A549 (cell line): Measurements from ENCODE around the gene TIGD6. TPM values are rescaled to one million over a fixed set of nuclear protein-coding genes. Genes with fewer than 3 reads are reported as not detected.

Experiments
- ATAC-seq, 2 experiments: fragments of 200-7000 bp in 1 of 2; fragments of >200 bp in 1 of 2; cut with Nextera tagmentation in 1 of 2; cut with Tn5 transposase in 1 of 2; 3 replicates each; pipeline versions ENCODE4 v1.8.0 to v1.9.1; 2018 to 2020; ENCODE audit warnings: mild to moderate bottlenecking in 1 of 2, moderate library complexity in 1 of 2
- CTCF ChIA-PET: fragments of 300-600 bp; sonication (Branson Sonifier 250); formaldehyde crosslinking; extraction: SDS; loops from one replicate; lab custom pipeline; 2021; ENCODE audit warnings: antibody characterized with exemption, inconsistent platforms; lab: Yijun Ruan, JAX
- POLR2A ChIA-PET: fragments of 350-600 bp; formaldehyde crosslinking; extraction: SDS; loops from one replicate; lab custom pipeline; 2021; ENCODE audit warnings: antibody characterized with exemption, inconsistent platforms; lab: Yijun Ruan, JAX
- DNase-seq, 2 experiments: peaks; one replicate each; pipeline versions ENCODE4 v3.0.0 to v3.0.0-alpha.2; 2011 to 2016; ENCODE audit warnings: low read depth in 1 of 2, low spot score in 1 of 2
- FAIRE-seq: peaks from 2 replicates; lab custom pipeline; 2011; peaks lifted over from hg19 to GRCh38; lab: Jason Lieb, UNC
- H3K27ac ChIP-seq, 2 experiments: fragments of >200 bp; sonication (Bioruptor Twin); formaldehyde crosslinking; 3 replicates each; pipeline ENCODE4 v1.5.1; 2016 to 2017
- H3K4me1 ChIP-seq: fragments of >200 bp; sonication (Bioruptor Twin); formaldehyde crosslinking; 3 replicates; pipeline ENCODE4 v1.6.1; 2016
- H3K4me2 ChIP-seq: fragments of >200 bp; sonication (Bioruptor Twin); formaldehyde crosslinking; 3 replicates; pipeline ENCODE4 v1.6.1; 2016
- H3K4me3 ChIP-seq: fragments of >200 bp; sonication (Bioruptor Twin); formaldehyde crosslinking; 3 replicates; pipeline ENCODE4 v1.5.1; 2016
- H3K9me3 ChIP-seq: fragments of >200 bp; sonication (Bioruptor Twin); formaldehyde crosslinking; 3 replicates; pipeline ENCODE4 v1.6.1; 2016
- BHLHE40 ChIP-seq: IDR thresholded peaks from 2 replicates; pipeline ENCODE4 v1.6.1; 2012; ENCODE audit warnings: low read depth, low read length, inconsistent platforms
- CEBPB ChIP-seq, 2 experiments: fragments of >200 bp in 1 of 2; sonication (Bioruptor Twin) in 1 of 2; formaldehyde crosslinking in 1 of 2; IDR thresholded peaks; 2 replicates each; pipeline ENCODE4 v1.6.1; 2012 to 2016
- CHD2 ChIP-seq: fragments of 150-350 bp; IDR thresholded peaks from 2 replicates; pipeline ENCODE4 v1.6.1; 2014; ENCODE audit warnings: low read length; ENCODE audit not compliant: partially characterized antibody
- CHD4 ChIP-seq: fragments of 200-600 bp; sonication (generic); IDR thresholded peaks from 2 replicates; pipeline ENCODE4 v1.6.1; 2016; ENCODE audit warnings: antibody characterized with exemption, mild to moderate bottlenecking, borderline replicate concordance
- CTCF ChIP-seq: fragments of >200 bp; sonication (Bioruptor Twin); formaldehyde crosslinking; IDR thresholded peaks from 3 replicates; pipeline ENCODE4 v1.5.1; 2016
- EHF ChIP-seq: fragments of 250-450 bp; sonication (Bioruptor Pico); IDR thresholded peaks from 2 replicates; pipeline ENCODE4 v1.5.0; 2020; ENCODE audit warnings: mild to moderate bottlenecking
- FOXS1 ChIP-seq: fragments of 250-450 bp; sonication (Bioruptor Pico); IDR thresholded peaks from 2 replicates; pipeline ENCODE4 v1.5.0; 2020; ENCODE audit warnings: mild to moderate bottlenecking, moderate library complexity
- HEYL ChIP-seq: fragments of 250-450 bp; sonication (Bioruptor Pico); IDR thresholded peaks from 2 replicates; pipeline ENCODE4 v1.8.0; 2021; ENCODE audit warnings: mild to moderate bottlenecking, moderate library complexity
- HOXA7 ChIP-seq: fragments of 250-450 bp; sonication (Bioruptor Pico); IDR thresholded peaks from 2 replicates; pipeline ENCODE4 v1.5.0; 2020; ENCODE audit warnings: mild to moderate bottlenecking, moderate library complexity
- JUNB ChIP-seq: fragments of >200 bp; sonication (Bioruptor Twin); formaldehyde crosslinking; IDR thresholded peaks from 2 replicates; pipeline ENCODE4 v1.6.1; 2016
- KDM5A ChIP-seq: fragments of 200-600 bp; sonication (generic); IDR thresholded peaks from 2 replicates; pipeline ENCODE4 v1.6.1; 2016; ENCODE audit warnings: antibody characterized with exemption, mild to moderate bottlenecking
- MAFK ChIP-seq: fragments of 450-650 bp; IDR thresholded peaks from 2 replicates; pipeline ENCODE4 v1.6.1; 2014; ENCODE audit not compliant: partially characterized antibody
- NFE2L2 ChIP-seq: fragments of 150-350 bp; conservative IDR thresholded peaks from 2 replicates; pipeline ENCODE4 v1.6.1; 2014; ENCODE audit warnings: low read length
- NR3C1 ChIP-seq: fragments of >200 bp; sonication (Bioruptor Twin); formaldehyde crosslinking; IDR thresholded peaks from 3 replicates; pipeline ENCODE4 v1.6.1; 2017
- PHF8 ChIP-seq: fragments of 200-600 bp; sonication (generic); IDR thresholded peaks from 2 replicates; pipeline ENCODE4 v1.6.1; 2016; ENCODE audit warnings: low read depth, mild to moderate bottlenecking, antibody characterized with exemption, moderate library complexity, borderline replicate concordance
- POLR2A ChIP-seq: IDR thresholded peaks from 2 replicates; pipeline ENCODE4 v1.6.1; 2012; ENCODE audit warnings: mild to moderate bottlenecking, low read length
- RAD21 ChIP-seq, 2 experiments: fragments of >200 bp in 1 of 2; sonication (Bioruptor Twin) in 1 of 2; formaldehyde crosslinking in 1 of 2; IDR thresholded peaks in 1 of 2; conservative IDR thresholded peaks in 1 of 2; 2 replicates in 1 of 2; 3 replicates in 1 of 2; pipeline ENCODE4 v1.6.1; 2012 to 2018; ENCODE audit warnings: inconsistent platforms in 1 of 2
- RARB ChIP-seq: fragments of 250-450 bp; sonication (Bioruptor Pico); IDR thresholded peaks from 2 replicates; pipeline ENCODE4 v1.8.0; 2021; ENCODE audit warnings: mild to moderate bottlenecking, moderate library complexity
- RFX5 ChIP-seq: fragments of 450-650 bp; IDR thresholded peaks from 2 replicates; pipeline ENCODE4 v1.7.1; 2014; ENCODE audit warnings: antibody characterized with exemption, mild to moderate bottlenecking, moderate library complexity
- ZNF302 ChIP-seq: fragments of 250-450 bp; sonication (Bioruptor Pico); IDR thresholded peaks from 2 replicates; pipeline ENCODE4 v1.9.0; 2021; ENCODE audit warnings: inconsistent platforms, mild to moderate bottlenecking, moderate library complexity
- WGBS: methylation state at CpG from one replicate; pipeline ENCODE4 v1.1.6; 2017; ENCODE audit errors: missing lambda C conversion rate; 5-methylcytosine and 5-hydroxymethylcytosine counted together
- polyA plus RNA-seq, 4 experiments: library from polyadenylated mRNA; depleted of rRNA in 3 of 4; stranded (reverse); fragments of >200 nt; fragmentation: RNase III in 1 of 4; extraction: RNeasy Plus Mini Kit Qiagen cat#74134 plus additional on column Dnase treatment in 1 of 4; gene quantifications; 2 replicates in 3 of 4; 3 replicates in 1 of 4; pipeline ENCODE4 v1.2.3, GENCODE V29; 2011 to 2017
- TF ChIP-seq, protein P1 (sequence below): fragments of 250-450 bp; sonication (Bioruptor Pico); IDR thresholded peaks from 2 replicates; pipeline ENCODE4 v1.5.0; 2021; ENCODE audit warnings: mild to moderate bottlenecking, moderate library complexity, borderline replicate concordance
- TF ChIP-seq, protein P2 (sequence below): fragments of 150-350 bp; IDR thresholded peaks from 2 replicates; pipeline ENCODE4 v1.6.1; 2014; ENCODE audit warnings: low read depth, mild to moderate bottlenecking, low read length

The TIGD6 gene
- polyA plus RNA-seq, 2 of the 4 experiments (the other 2 are of a cell fraction): 4.3 to 7.3 TPM

GRCh38 chr5:150046031-150046430, 45.6 kb upstream of the TIGD6 start (continued):
- TF ChIP-seq, protein P1, sequence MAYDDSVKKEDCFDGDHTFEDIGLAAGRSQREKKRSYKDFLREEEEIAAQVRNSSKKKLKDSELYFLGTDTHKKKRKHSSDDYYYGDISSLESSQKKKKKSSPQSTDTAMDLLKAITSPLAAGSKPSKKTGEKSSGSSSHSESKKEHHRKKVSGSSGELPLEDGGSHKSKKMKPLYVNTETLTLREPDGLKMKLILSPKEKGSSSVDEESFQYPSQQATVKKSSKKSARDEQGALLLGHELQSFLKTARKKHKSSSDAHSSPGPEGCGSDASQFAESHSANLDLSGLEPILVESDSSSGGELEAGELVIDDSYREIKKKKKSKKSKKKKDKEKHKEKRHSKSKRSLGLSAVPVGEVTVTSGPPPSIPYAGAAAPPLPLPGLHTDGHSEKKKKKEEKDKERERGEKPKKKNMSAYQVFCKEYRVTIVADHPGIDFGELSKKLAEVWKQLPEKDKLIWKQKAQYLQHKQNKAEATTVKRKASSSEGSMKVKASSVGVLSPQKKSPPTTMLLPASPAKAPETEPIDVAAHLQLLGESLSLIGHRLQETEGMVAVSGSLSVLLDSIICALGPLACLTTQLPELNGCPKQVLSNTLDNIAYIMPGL: no peak
- TF ChIP-seq HOXA7 (CRISPR knock-in tag): no peak
- TF ChIP-seq, protein P2, sequence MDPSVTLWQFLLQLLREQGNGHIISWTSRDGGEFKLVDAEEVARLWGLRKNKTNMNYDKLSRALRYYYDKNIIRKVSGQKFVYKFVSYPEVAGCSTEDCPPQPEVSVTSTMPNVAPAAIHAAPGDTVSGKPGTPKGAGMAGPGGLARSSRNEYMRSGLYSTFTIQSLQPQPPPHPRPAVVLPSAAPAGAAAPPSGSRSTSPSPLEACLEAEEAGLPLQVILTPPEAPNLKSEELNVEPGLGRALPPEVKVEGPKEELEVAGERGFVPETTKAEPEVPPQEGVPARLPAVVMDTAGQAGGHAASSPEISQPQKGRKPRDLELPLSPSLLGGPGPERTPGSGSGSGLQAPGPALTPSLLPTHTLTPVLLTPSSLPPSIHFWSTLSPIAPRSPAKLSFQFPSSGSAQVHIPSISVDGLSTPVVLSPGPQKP: no peak
- TF ChIP-seq, all 56 proteins: peak for 0

DNA sequence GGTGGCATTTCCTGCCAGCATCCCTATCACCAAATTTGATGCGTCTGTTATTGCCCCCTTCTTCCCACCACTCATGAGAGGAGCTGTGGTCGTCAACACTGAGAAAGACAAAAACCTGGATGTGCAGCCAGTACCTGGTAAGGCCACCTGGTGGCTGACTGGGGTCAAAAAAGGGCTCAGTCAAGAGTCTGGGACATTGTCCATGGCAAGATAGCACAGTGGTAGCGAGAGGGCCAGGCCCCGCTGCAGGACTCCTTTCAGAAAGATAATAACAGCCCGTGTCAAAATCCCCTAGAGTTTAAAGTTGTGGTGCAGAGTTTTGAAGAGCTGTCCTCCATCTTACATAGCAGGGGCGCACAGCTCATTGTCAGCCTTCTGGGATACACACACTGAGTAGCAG, 45.1 kb upstream of the TIGD6 start:
- FAIRE-seq (no peak), ATAC-seq (peak; percentile 54 to 76; a peak in 3 of 6 replicates), DNase-seq (no peak)
- Histone ChIP-seq H3K9me3 (no peaks in the 10 kb centered on the region), H3K27ac (no peak overlapping the region), H3K4me2 (no peak overlapping the region), H3K4me1 (no peaks in the 10 kb centered on the region), H3K4me3 (no peak overlapping the region)
- POLR2A ChIA-PET: no interaction called here
- WGBS: 93% methylated on average over 6 of the region's 6 CpGs
- CTCF ChIA-PET: interaction anchor here (0.6 to 1.7 kb wide), 5 partner anchors 9 to 84 kb away, joined by 3 to 8 read pairs (median 3); no protein-coding TSS in a partner anchor
- TF ChIP-seq HEYL (no peak), POLR2A (no peak), RAD21 (conservative IDR thresholded peaks at IDR 0.05 in 1 of 2, IDR thresholded peaks at IDR 0.05 in 1 of 2) (0 out of 5 replicates have a peak, but pooled peaks of 1 of the 2 experiments have one; percentile 19), CHD4 (no peak), RFX5 (no peak)
- TF ChIP-seq, protein P2: no peak

GRCh38 chr5:150044712-150045111, 44.3 kb upstream of the TIGD6 start:
- no peak for DNase-seq
- Histone ChIP-seq H3K9me3 (no peaks in the 10 kb centered on the region), H3K4me3 (no peak overlapping the region), H3K4me2 (no peak overlapping the region)
- POLR2A ChIA-PET: no interaction called here
- WGBS: 87% methylated on average over 7 of the region's 7 CpGs
- TF ChIP-seq BHLHE40 (no peak), CTCF (no peak), EHF (CRISPR knock-in tag) (no peak), RARB (CRISPR knock-in tag) (no peak), ZNF302 (CRISPR knock-in tag) (no peak), NR3C1 (no peak), CHD4 (no peak), NFE2L2 (no peak), CHD2 (no peak), JUNB (no peak), POLR2A (no peak), HEYL (no peak), FOXS1 (no peak), PHF8 (no peak), KDM5A (no peak), MAFK (no peak), CEBPB (IDR thresholded peaks at IDR 0.05) (no peak)
- TF ChIP-seq, all 56 proteins: peak for 0
- FAIRE-seq (no peak), ATAC-seq (no peak)
- CTCF ChIA-PET: interaction anchor here (0.6 to 1.7 kb wide), 4 partner anchors 8 to 83 kb away, joined by 3 to 8 read pairs (median 3); no protein-coding TSS in a partner anchor
- Histone ChIP-seq H3K27ac (no peak overlapping the region), H3K4me1 (no peaks in the 10 kb centered on the region)
